ENCODE data around the gene ATPAF2.
A peak's percentile ranks its signal among the peaks of the same experiment; 100 is the strongest.

Gene ATPAF2

GRCh38 chr17:18038861-18039534, at the start of gene ATPAF2, which contains the start of gene GID4:
ATPAF2 (minus strand) TSS chr17:18039168; CDS start chr17:18039013, 155 bp downstream.
GID4 (plus strand) TSS chr17:18039408; CDS start chr17:18039465, 57 bp downstream.
- Mint-ChIP-seq H3K27ac (peak within 1 kb of the TSS; percentile 80 to 96 (median 94)), H3K36me3 (ENCODE audit: low read depth) (no peaks in the 10 kb centered on the region), H3K4me1 (peaks cover 47% of the 10 kb centered on the region), H3K4me3 (peak within 1 kb of the TSS; percentile 95 to 99 (median 98)), H3K9me3 (no peaks in the 10 kb centered on the region), H3K27me3 (ENCODE audit: low read depth) (peaks cover 3% of the 10 kb centered on the region)
- no peak for TF ChIP-seq CTCF (IDR thresholded peaks at IDR 0.05; ENCODE audit: unreplicated experiment in 3 of 3)

GRCh38 chr17:18087610-18088491, 48.9 kb upstream of the ATPAF2 start, which contains the start of gene DRG2:
DRG2 (plus strand) TSS chr17:18087948; CDS start chr17:18088024, 76 bp downstream.
- Mint-ChIP-seq H3K4me1 (peaks cover 14% of the 10 kb centered on the region), H3K27me3 (ENCODE audit: low read depth) (peaks cover 3% of the 10 kb centered on the region), H3K9me3 (no peaks in the 10 kb centered on the region), H3K36me3 (ENCODE audit: low read depth) (peaks cover 5% of the 10 kb centered on the region), H3K27ac (peak within 1 kb of the TSS; percentile 94 to 98 (median 96)), H3K4me3 (peak within 1 kb of the TSS; percentile 99 to 100 (median 99))
- TF ChIP-seq CTCF (IDR thresholded peaks at IDR 0.05; ENCODE audit: unreplicated experiment in 3 of 3): no peak

- Mint-ChIP-seq H3K27ac (no peak overlapping the region), H3K4me3 (no peak overlapping the region), H3K9me3 (no peaks in the 10 kb centered on the region), H3K27me3 (ENCODE audit: low read depth) (peaks cover 3% of the 10 kb centered on the region), H3K36me3 (ENCODE audit: low read depth) (no peaks in the 10 kb centered on the region), H3K4me1 (peaks cover 14% of the 10 kb centered on the region)
- TF ChIP-seq CTCF (IDR thresholded peaks at IDR 0.05; ENCODE audit: unreplicated experiment in 3 of 3): no peak
These were observed 45.3 kb upstream of the ATPAF2 start for GRCh38 chr17:18084256-18084655.

GRCh38 chr17:18079543-18079942, 40.6 kb upstream of the ATPAF2 start:
- H3K9me3 Mint-ChIP-seq: no peaks in the 10 kb centered on the region
- peaks cover 15% of the 10 kb centered on the region for H3K4me1 Mint-ChIP-seq
- no peaks in the 10 kb centered on the region for H3K27me3 Mint-ChIP-seq (ENCODE audit: low read depth)
- no peak overlapping the region for H3K4me3 Mint-ChIP-seq
- no peaks in the 10 kb centered on the region for H3K36me3 Mint-ChIP-seq (ENCODE audit: low read depth)
- no peak overlapping the region for H3K27ac Mint-ChIP-seq
- no peak for TF ChIP-seq CTCF (IDR thresholded peaks at IDR 0.05; ENCODE audit: unreplicated experiment in 3 of 3)

- no peaks in the 10 kb centered on the region for H3K36me3 Mint-ChIP-seq (ENCODE audit: low read depth)
- H3K27ac Mint-ChIP-seq: peak overlapping the region; percentile 69 to 97 (median 95)
- TF ChIP-seq CTCF (IDR thresholded peaks at IDR 0.05; ENCODE audit: unreplicated experiment in 3 of 3): no peak
- H3K4me1 Mint-ChIP-seq: peaks cover 19% of the 10 kb centered on the region
- H3K4me3 Mint-ChIP-seq: no peak overlapping the region
- no peaks in the 10 kb centered on the region for H3K27me3 Mint-ChIP-seq (ENCODE audit: low read depth)
- no peaks in the 10 kb centered on the region for H3K9me3 Mint-ChIP-seq
These were observed 38.0 kb upstream of the ATPAF2 start for GRCh38 chr17:18076936-18077335.
